Bronchial epithelial cell (primary cell): ENCODE data around the gene CNNM4. TPM values are rescaled to one million over a fixed set of nuclear protein-coding genes. Genes with fewer than 3 reads are reported as not detected.

ENCODE experiments used
- DNase-seq: peaks from one replicate; pipeline ENCODE4 v3.0.0-alpha.2; 2010; ENCODE audit warnings: low read depth
- FAIRE-seq: peaks from 2 replicates; lab custom pipeline; 2011; peaks lifted over from hg19 to GRCh38; lab: Jason Lieb, UNC
- H3K27me3 ChIP-seq: 2 replicates; pipeline ENCODE4 v1.5.1; 2011; ENCODE audit warnings: low read length; ENCODE audit not compliant: control insufficient read depth, insufficient read depth
- H3K36me3 ChIP-seq: 2 replicates; pipeline ENCODE4 v1.5.1; 2011; ENCODE audit warnings: low read length; ENCODE audit not compliant: control insufficient read depth, insufficient read depth
- H3K4me3 ChIP-seq: 2 replicates; pipeline ENCODE4 v1.5.1; 2011; ENCODE audit warnings: mild to moderate bottlenecking, low read depth, low read length, control low read depth
- CTCF ChIP-seq: IDR thresholded peaks from 2 replicates; pipeline ENCODE4 v1.5.1; 2011; ENCODE audit warnings: mild to moderate bottlenecking, moderate library complexity, low read length, control low read depth, inconsistent platforms; ENCODE audit not compliant: insufficient read depth, severe bottlenecking
- total RNA-seq: library from RNA; depleted of rRNA; stranded (reverse); fragments of >200 nt; gene quantifications from 2 replicates; pipeline ENCODE4 v1.2.1, GENCODE V29; 2014

The CNNM4 gene
- total RNA-seq, 1 donor from 2014 or later: 3.4 TPM

- DNase-seq: no peak
- Histone ChIP-seq H3K36me3 (peaks cover 11% of the 10 kb centered on the region), H3K27me3 (no peaks in the 10 kb centered on the region), H3K4me3 (no peak overlapping the region)
- no peak for TF ChIP-seq CTCF
- FAIRE-seq: no peak
Measured at GRCh38 chr2:96737831-96738230, 22.9 kb upstream of the CNNM4 start.

- Histone ChIP-seq H3K27me3 (no peaks in the 10 kb centered on the region), H3K4me3 (peak overlapping the region; percentile 94), H3K36me3 (peaks cover 4% of the 10 kb centered on the region)
- no peak for DNase-seq
- FAIRE-seq: no peak
- no peak for TF ChIP-seq CTCF
Measured at GRCh38 chr2:96739076-96739632, 21.5 kb upstream of the CNNM4 start.

- Histone ChIP-seq H3K4me3 (peak within 1 kb of the TSS; percentile 94), H3K27me3 (no peaks in the 10 kb centered on the region), H3K36me3 (peaks cover 3% of the 10 kb centered on the region)
- DNase-seq: peak; percentile 91
- FAIRE-seq: no peak
- TF ChIP-seq CTCF: peak; percentile 25
Measured at GRCh38 chr2:96739633-96740428, 20.9 kb upstream of the CNNM4 start, which contains the start of gene LMAN2L. Gene LMAN2L, minus strand, starts transcription at chr2:96740064. Its CDS starts 24 bp downstream, at chr2:96740040.

GRCh38 chr2:96747061-96747617, 13.6 kb upstream of the CNNM4 start:
- DNase-seq (no peak), FAIRE-seq (no peak)
- Histone ChIP-seq H3K27me3 (no peaks in the 10 kb centered on the region), H3K36me3 (no peaks in the 10 kb centered on the region), H3K4me3 (no peak overlapping the region)
- no peak for TF ChIP-seq CTCF

- no peak for TF ChIP-seq CTCF
- Histone ChIP-seq H3K4me3 (no peak overlapping the region), H3K27me3 (no peaks in the 10 kb centered on the region), H3K36me3 (no peaks in the 10 kb centered on the region)
- FAIRE-seq: no peak
- DNase-seq: no peak
Measured at GRCh38 chr2:96751800-96752199, 8.9 kb upstream of the CNNM4 start.
